GM21529 (cell line): Measurements from ENCODE around the gene ARFGEF2.
"Not testable (repeated sequence)": the region's sequence is repeated elsewhere in the genome, so short reads cannot be mapped to it uniquely, and the experiment has no call there.

Experiments
- ATAC-seq: cut with Tn5 transposase; IDR thresholded peaks from one replicate; pipeline ENCODE4 v1.9.1; 2021; ENCODE audit not compliant: unreplicated experiment

ARFGEF2 gene

GRCh38 chr20:48926821-48927220 is 5.3 kb downstream of the ARFGEF2 start:
- no peak for ATAC-seq

GRCh38 chr20:48928832-48929725 is 7.6 kb downstream of the ARFGEF2 start:
- no peak for ATAC-seq

- ATAC-seq = no peak
Measured at GRCh38 chr20:48930035-48930434, 8.5 kb downstream of the ARFGEF2 start.

- ATAC-seq = no peak
Measured at GRCh38 chr20:48930878-48931277, 9.4 kb downstream of the ARFGEF2 start.

- ATAC-seq = no peak
Measured at GRCh38 chr20:48931527-48932374, 10.2 kb downstream of the ARFGEF2 start.

GRCh38 chr20:48932375-48932941 is 10.9 kb downstream of the ARFGEF2 start:
- ATAC-seq = no peak

- ATAC-seq = no peak
Measured at GRCh38 chr20:48933017-48933766, 11.7 kb downstream of the ARFGEF2 start.

- not testable (repeated sequence) for ATAC-seq
Measured at GRCh38 chr20:48934273-48934877, 12.9 kb downstream of the ARFGEF2 start.

GRCh38 chr20:48934966-48935365 is 13.5 kb downstream of the ARFGEF2 start:
- ATAC-seq = not testable (repeated sequence)

GRCh38 chr20:48936178-48936577 is 14.7 kb downstream of the ARFGEF2 start:
- ATAC-seq = not testable (repeated sequence)

GRCh38 chr20:48937674-48938073 is 16.2 kb downstream of the ARFGEF2 start:
- no peak for ATAC-seq

- ATAC-seq = no peak
Measured at GRCh38 chr20:48938670-48939069, 17.2 kb downstream of the ARFGEF2 start.

GRCh38 chr20:48940170-48940569 is 18.7 kb downstream of the ARFGEF2 start:
- ATAC-seq = no peak

GRCh38 chr20:48941467-48941866 is 20.0 kb downstream of the ARFGEF2 start:
- ATAC-seq = no peak

- no peak for ATAC-seq
Measured at GRCh38 chr20:48942730-48943129, 21.2 kb downstream of the ARFGEF2 start.

GRCh38 chr20:48944663-48945297 is 23.3 kb downstream of the ARFGEF2 start:
- ATAC-seq = no peak

GRCh38 chr20:48945840-48946514 is 24.5 kb downstream of the ARFGEF2 start:
- ATAC-seq = no peak

- no peak for ATAC-seq
Measured at GRCh38 chr20:48948612-48949011, 27.1 kb downstream of the ARFGEF2 start.
